ENCODE data around the gene TREM1. TPM values are rescaled to one million over a fixed set of nuclear protein-coding genes. Genes with fewer than 3 reads are reported as not detected.
"Not testable (repeated sequence)": the region's sequence is repeated elsewhere in the genome, so short reads cannot be mapped to it uniquely, and the experiment has no call there.

TREM1 gene
- total and polyA plus RNA-seq, 4 donors = 0.09 to 1.3 (median 0.38) TPM

DNA sequence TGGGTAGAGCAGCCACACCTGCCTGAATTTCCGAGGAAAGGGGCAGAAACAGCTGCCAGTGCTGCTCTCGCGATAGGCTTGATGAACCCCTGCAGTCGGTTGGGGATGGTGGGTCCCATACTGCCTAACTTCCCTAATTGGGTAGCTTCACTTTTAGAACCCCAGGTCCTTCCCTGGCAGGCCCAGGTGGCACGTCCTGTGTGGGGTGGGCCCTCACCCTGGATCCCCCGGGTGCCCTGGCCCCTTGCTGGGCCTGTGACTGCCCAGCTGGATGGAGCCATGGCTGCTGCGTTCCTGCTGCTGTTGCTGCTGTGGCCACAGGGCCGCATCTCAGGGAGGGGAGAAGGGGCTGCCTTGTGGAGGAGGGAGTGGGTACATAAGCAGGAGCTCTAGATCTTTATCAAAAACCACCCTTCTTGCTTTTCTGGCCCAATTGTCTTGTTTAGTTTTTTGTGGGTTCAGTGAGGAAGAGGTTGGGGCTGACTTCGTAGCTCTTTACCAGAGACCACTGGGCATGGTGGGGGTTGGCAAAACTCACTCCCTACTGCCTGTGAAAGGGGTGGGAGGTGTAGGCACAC is 39.1 kb downstream of the TREM1 start:
- Histone ChIP-seq H3K4me1 (ENCODE audit: control insufficient read depth in 4 of 4, insufficient read depth in 4 of 4, low read length in 3 of 4) (no peaks in the 10 kb centered on the region), H3K4me3 (ENCODE audit: low read depth in 1 of 3, low read length in 3 of 3) (no peak overlapping the region), H3K27ac (ENCODE audit: low read depth in 1 of 2, low read length in 2 of 2) (no peak overlapping the region), H3K9ac (ENCODE audit: low read depth in 1 of 2, low read length in 2 of 2) (no peak overlapping the region), H3K9me3 (ENCODE audit: control insufficient read depth in 4 of 4, low read length in 3 of 4) (peaks cover 0 to 3% (median 0%) of the 10 kb centered on the region in 4 donors), H3K27me3 (ENCODE audit: control insufficient read depth in 4 of 4, insufficient read depth in 4 of 4, low read length in 3 of 4) (peaks cover 0 to 2% (median 0%) of the 10 kb centered on the region in 4 donors), H3K36me3 (ENCODE audit: control insufficient read depth in 4 of 4, insufficient read depth in 3 of 4, low read depth in 1 of 4, low read length in 3 of 4) (no peaks in the 10 kb centered on the region)
- 63% methylated on average over 9 of the region's 9 CpGs for WGBS
- TF ChIP-seq YY1 (IDR thresholded peaks at IDR 0.05) (no peak), SP1 (IDR thresholded peaks at IDR 0.05) (no peak)
- DNase-seq (ENCODE audit: low spot score) = no peak

- H3K9ac ChIP-seq (ENCODE audit: low read depth in 1 of 2, low read length in 2 of 2); DNase-seq (ENCODE audit: low spot score); H3K27me3 ChIP-seq (ENCODE audit: control insufficient read depth in 4 of 4, insufficient read depth in 4 of 4, low read length in 3 of 4); H3K4me3 ChIP-seq (ENCODE audit: low read depth in 1 of 3, low read length in 3 of 3); H3K9me3 ChIP-seq (ENCODE audit: control insufficient read depth in 4 of 4, low read length in 3 of 4); H3K4me1 ChIP-seq (ENCODE audit: control insufficient read depth in 4 of 4, insufficient read depth in 4 of 4, low read length in 3 of 4); H3K27ac ChIP-seq (ENCODE audit: low read depth in 1 of 2, low read length in 2 of 2); H3K36me3 ChIP-seq (ENCODE audit: control insufficient read depth in 4 of 4, insufficient read depth in 3 of 4, low read depth in 1 of 4, low read length in 3 of 4): not testable (repeated sequence)
- 94% methylated on average over 4 of the region's 4 CpGs for WGBS
Observed at GRCh38 chr6:41246529-41246928, 40.0 kb downstream of the TREM1 start.

DNA sequence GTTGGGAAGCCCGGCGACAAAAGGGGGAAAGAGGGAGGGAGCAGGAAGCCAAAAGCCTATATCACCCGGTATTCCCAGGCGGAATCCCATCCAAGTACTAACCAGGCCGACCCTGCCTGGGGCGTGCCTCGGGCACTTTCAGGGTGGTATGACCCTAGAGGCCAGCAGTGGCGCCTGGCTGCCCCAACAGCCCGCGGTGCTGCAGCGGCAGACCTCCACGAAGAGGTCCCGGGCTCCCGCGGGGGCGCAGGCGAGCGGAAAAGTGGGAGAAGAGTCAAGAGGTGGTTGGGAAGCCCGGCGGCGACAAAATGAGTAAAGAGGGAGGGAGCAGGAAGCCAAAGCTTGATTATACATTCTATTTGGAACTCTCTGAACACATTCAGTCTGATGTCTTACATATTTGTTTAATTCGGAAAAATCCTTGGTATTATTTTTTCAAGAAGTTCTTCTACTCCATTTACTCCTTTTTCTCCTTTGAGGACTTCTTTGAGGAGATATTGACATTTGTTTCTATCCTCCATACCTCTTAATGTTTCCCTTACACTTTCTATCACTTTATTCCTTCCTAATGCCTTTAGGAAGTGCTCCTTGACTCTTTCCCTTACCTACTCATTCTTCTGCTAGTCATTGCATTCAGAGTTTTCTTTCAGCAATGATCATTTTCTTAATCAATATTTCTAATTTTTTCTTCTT is 46.9 kb downstream of the TREM1 start:
- WGBS = 11% methylated on average over 22 of the region's 22 CpGs
- H3K9me3 ChIP-seq (ENCODE audit: control insufficient read depth in 4 of 4, low read length in 3 of 4) = no peaks in the 10 kb centered on the region
- H3K9ac ChIP-seq (ENCODE audit: low read depth in 1 of 2, low read length in 2 of 2) = no peak overlapping the region
- H3K4me1 ChIP-seq (ENCODE audit: control insufficient read depth in 4 of 4, insufficient read depth in 4 of 4, low read length in 3 of 4) = no peaks in the 10 kb centered on the region
- TF ChIP-seq HNF4A (conservative IDR thresholded peaks at IDR 0.05) (no peak), FOXA2 (IDR thresholded peaks at IDR 0.05) (no peak), RXRA (IDR thresholded peaks at IDR 0.05) (no peak), RAD21 (IDR thresholded peaks at IDR 0.05) (no peak), ATF3 (IDR thresholded peaks at IDR 0.05) (no peak), GABPA (IDR thresholded peaks at IDR 0.05 in 1 of 2, conservative IDR thresholded peaks at IDR 0.05 in 1 of 2) (no peak), SP1 (IDR thresholded peaks at IDR 0.05) (no peak), TAF1 (conservative IDR thresholded peaks at IDR 0.05) (no peak), CTCF (IDR thresholded peaks at IDR 0.05; ENCODE audit: low read depth, low read length, missing input control) (no peak), JUND (IDR thresholded peaks at IDR 0.05) (no peak), HNF4G (IDR thresholded peaks at IDR 0.05) (no peak)
- TF ChIP-seq, protein P1, sequence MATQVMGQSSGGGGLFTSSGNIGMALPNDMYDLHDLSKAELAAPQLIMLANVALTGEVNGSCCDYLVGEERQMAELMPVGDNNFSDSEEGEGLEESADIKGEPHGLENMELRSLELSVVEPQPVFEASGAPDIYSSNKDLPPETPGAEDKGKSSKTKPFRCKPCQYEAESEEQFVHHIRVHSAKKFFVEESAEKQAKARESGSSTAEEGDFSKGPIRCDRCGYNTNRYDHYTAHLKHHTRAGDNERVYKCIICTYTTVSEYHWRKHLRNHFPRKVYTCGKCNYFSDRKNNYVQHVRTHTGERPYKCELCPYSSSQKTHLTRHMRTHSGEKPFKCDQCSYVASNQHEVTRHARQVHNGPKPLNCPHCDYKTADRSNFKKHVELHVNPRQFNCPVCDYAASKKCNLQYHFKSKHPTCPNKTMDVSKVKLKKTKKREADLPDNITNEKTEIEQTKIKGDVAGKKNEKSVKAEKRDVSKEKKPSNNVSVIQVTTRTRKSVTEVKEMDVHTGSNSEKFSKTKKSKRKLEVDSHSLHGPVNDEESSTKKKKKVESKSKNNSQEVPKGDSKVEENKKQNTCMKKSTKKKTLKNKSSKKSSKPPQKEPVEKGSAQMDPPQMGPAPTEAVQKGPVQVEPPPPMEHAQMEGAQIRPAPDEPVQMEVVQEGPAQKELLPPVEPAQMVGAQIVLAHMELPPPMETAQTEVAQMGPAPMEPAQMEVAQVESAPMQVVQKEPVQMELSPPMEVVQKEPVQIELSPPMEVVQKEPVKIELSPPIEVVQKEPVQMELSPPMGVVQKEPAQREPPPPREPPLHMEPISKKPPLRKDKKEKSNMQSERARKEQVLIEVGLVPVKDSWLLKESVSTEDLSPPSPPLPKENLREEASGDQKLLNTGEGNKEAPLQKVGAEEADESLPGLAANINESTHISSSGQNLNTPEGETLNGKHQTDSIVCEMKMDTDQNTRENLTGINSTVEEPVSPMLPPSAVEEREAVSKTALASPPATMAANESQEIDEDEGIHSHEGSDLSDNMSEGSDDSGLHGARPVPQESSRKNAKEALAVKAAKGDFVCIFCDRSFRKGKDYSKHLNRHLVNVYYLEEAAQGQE (IDR thresholded peaks at IDR 0.05) = no peak
- peaks cover 0 to 4% (median 3%) of the 10 kb centered on the region in 4 donors for H3K27me3 ChIP-seq (ENCODE audit: control insufficient read depth in 4 of 4, insufficient read depth in 4 of 4, low read length in 3 of 4)
- no peak overlapping the region for H3K4me3 ChIP-seq (ENCODE audit: low read depth in 1 of 3, low read length in 3 of 3)
- no peaks in the 10 kb centered on the region for H3K36me3 ChIP-seq (ENCODE audit: control insufficient read depth in 4 of 4, insufficient read depth in 3 of 4, low read depth in 1 of 4, low read length in 3 of 4)
- H3K27ac ChIP-seq (ENCODE audit: low read depth in 1 of 2, low read length in 2 of 2) = no peak overlapping the region
- no peak for DNase-seq (ENCODE audit: low spot score)

All from liver (tissue), 9 donors.